Suprapubic skin (tissue), 4 donors: ENCODE results near the gene GAB4.

Source experiments
- CTCF ChIP-seq, 2 donors: fragments of 200-600 bp in 1 of 2; fragments of 450-650 bp in 1 of 2; sonication (generic) in 1 of 2; IDR thresholded peaks; one replicate each; pipeline ENCODE4 v1.5.1; 2016 to 2019; ENCODE audit warnings: antibody characterized with exemption in 2 of 2, mild to moderate bottlenecking in 1 of 2, moderate library complexity in 1 of 2
- EP300 ChIP-seq: sonication (generic); formaldehyde crosslinking; IDR thresholded peaks from one replicate; pipeline ENCODE4 v1.6.1; 2017; ENCODE audit warnings: antibody characterized with exemption
- POLR2A ChIP-seq, 2 donors: fragments of 450-650 bp; IDR thresholded peaks; one replicate each; pipeline ENCODE4 v1.6.1; 2017; ENCODE audit warnings: antibody characterized with exemption in 2 of 2, mild to moderate bottlenecking in 2 of 2, moderate library complexity in 2 of 2
- POLR2AphosphoS5 ChIP-seq, 3 donors: sonication (generic); formaldehyde crosslinking; IDR thresholded peaks; one replicate each; pipeline ENCODE4 v1.6.1; 2017; ENCODE audit warnings: antibody characterized with exemption in 3 of 3

DNA sequence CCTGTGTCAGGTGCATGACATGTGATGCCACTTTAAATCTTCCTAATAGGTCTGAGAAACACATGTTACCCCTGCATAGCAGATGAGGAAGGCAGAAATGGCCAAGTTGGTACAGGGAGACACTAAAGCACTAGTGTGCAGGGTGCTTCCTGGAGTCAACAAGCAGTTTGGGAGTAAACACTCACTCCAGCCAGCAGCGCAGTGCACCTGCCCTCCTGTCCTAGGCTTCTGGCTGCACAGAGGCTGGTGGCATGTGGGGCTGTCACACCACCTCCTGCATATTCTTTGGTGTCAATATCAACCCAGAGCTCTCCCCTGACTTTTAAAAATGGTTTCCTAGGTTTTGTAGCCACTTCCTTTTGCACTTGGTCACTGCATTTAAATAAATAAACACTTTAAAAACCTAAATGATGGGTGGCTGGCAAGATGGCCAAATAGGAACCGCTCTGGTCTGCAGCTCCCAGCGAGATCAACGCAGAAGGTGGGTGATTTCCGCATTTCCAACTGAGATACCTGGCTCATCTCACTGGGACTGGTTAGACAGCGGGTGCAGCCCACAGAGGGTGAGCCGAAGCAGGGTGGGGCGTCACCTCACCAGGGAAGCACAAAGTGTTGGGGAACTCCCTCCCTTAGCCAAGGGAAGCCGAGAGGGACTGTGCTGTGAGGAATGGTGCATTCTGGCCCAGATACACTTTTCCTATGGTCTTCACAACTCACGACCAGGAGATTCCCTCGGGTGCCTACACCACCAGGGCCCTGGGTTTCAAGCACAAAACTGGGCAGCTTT, 33.5 kb downstream of the GAB4 start:
- TF ChIP-seq CTCF (IDR thresholded peaks at IDR 0.05) (no peak), EP300 (no peak), POLR2A (IDR thresholded peaks at IDR 0.05) (no peak), POLR2AphosphoS5 (IDR thresholded peaks at IDR 0.05) (no peak)
